ENCODE data around the gene MAP3K1.

Gene MAP3K1

GRCh38 chr5:56849671-56850070, 34.3 kb downstream of the MAP3K1 start:
- TF ChIP-seq CTCF (conservative IDR thresholded peaks at IDR 0.05) = no peak
- peak overlapping the region; percentile 67 for H3K27ac ChIP-seq

- H3K27ac ChIP-seq = peak overlapping the region; percentile 67
These were observed 35.1 kb downstream of the MAP3K1 start for GRCh38 chr5:56850423-56850822.

GRCh38 chr5:56851258-56851941, 36.1 kb downstream of the MAP3K1 start:
- no peak for TF ChIP-seq CTCF (conservative IDR thresholded peaks at IDR 0.05)
- no peak overlapping the region for H3K27ac ChIP-seq

More at GRCh38 chr5:56850423-56850822, 35.1 kb downstream of the MAP3K1 start:
- no peak for TF ChIP-seq CTCF (conservative IDR thresholded peaks at IDR 0.05)

GRCh38 chr5:56852228-56853000, 37.1 kb downstream of the MAP3K1 start:
- H3K27ac ChIP-seq = no peak overlapping the region
- TF ChIP-seq CTCF (conservative IDR thresholded peaks at IDR 0.05) = no peak

- no peak for TF ChIP-seq CTCF (conservative IDR thresholded peaks at IDR 0.05)
- peak overlapping the region; percentile 28; the same call in 1 of the 2 replicates for H3K27ac ChIP-seq
These were observed 38.3 kb downstream of the MAP3K1 start for GRCh38 chr5:56853698-56854097.

- H3K27ac ChIP-seq = peak overlapping the region; percentile 28
- no peak for TF ChIP-seq CTCF (conservative IDR thresholded peaks at IDR 0.05)
These were observed 39.6 kb downstream of the MAP3K1 start for GRCh38 chr5:56854920-56855319.

- no peak overlapping the region for H3K27ac ChIP-seq
- TF ChIP-seq CTCF (conservative IDR thresholded peaks at IDR 0.05) = peak; percentile 49
These were observed 41.3 kb downstream of the MAP3K1 start for GRCh38 chr5:56856541-56857178.
